HG03575 (cell line): ENCODE data around the gene BIK.

Experiments
- ATAC-seq: cut with Tn5 transposase; IDR thresholded peaks from one replicate; pipeline ENCODE4 v1.9.1; 2021; ENCODE audit not compliant: unreplicated experiment, insufficient number of reproducible peaks, low FRiP score; ENCODE audit errors: extremely low read depth

BIK gene

DNA sequence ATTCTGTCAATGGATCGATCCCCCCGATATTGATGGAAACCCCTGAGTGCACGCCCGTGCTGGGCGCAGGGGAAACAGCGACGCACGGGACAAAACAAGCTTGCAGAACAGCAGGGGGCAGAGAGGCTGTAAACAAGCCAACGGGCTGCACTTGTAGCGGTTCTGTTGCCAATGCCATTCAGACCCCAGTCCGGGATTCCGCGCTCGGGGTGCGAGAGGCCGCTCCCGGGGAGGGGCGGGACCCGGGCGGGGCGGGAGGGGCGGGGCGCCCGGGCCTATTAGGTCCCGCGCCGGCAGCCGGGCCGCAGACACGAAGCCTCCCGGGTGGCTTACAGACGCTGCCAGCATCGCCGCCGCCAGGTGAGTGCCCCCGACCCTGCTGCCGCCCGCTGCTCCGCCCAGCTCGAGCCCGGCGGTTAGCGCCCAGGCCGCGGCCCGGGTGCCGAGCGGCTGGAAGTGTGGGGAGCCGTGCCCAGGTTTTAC is at the start of gene BIK:
TSS of gene BIK (plus strand) at position 307 of the 483 bp plus-strand sequence. CDS start 13,273 bp downstream, outside the sequence.
- no peak for ATAC-seq

DNA sequence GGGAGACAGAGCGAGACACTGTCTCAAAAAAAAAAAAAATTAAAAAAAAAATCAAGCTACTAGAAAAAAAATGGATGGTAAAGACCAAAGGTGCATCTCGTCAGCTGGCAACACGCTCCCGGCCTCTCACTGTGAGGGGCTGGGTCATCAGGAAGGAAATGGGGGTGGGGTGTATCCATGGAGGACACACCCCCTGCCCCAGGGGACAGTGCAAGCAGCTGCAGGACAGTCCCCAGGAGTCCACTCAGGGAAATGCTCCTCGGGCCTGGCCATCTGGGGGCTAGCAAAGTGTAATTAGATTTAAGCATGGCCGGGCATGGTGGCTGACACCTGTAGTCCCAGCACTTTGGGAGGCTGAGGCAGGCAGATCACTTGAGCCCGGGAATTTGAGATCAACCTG is 44.4 kb upstream of the BIK start:
- no peak for ATAC-seq

DNA sequence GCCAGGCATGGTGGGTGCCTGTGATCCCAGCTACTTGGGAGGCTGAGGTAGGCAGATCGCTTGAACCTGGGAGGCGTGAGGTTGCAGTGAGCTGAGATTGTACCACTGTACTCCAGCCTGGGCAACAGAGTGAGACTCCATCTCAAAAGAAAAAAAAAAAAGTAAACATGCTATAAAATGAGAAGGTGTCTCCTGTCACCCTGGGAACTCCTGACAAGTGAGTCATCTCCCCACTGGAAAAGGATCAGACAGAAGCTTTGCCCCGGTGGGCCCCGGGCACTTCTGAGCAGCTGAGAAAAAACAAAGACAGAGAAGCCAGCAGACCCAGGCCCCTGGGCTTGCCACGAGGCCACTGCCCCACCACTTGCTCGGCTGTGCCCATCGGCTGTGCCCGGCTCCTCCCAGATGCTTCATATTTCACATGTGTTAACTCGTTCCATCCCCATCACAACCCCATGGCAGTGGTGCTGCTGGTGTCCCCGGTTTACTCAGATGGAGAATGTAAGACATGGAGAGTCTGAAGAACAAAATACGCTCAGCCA is 43.6 kb upstream of the BIK start:
- no peak for ATAC-seq

GRCh38 chr22:43077121-43077877 is 33.3 kb upstream of the BIK start:
- no peak for ATAC-seq

DNA sequence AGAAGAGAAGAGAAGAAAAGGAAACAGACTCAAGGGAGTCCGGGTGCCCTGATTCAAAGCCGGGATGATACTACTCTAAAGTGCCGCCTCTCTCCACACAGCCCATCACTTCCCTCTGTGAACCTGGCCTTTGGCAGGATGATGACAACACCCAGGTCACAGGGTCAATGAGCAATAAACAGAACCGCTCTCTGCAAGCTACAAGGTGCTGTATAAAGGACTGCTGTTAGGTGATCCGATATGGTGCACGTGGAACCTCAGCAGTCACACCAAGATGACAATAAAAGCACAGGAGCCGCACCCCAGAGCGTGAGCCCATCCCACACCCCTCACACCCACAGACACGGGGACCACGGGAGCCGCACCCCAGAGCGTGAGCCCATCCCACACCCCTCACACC is 32.0 kb upstream of the BIK start:
- ATAC-seq: no peak

DNA sequence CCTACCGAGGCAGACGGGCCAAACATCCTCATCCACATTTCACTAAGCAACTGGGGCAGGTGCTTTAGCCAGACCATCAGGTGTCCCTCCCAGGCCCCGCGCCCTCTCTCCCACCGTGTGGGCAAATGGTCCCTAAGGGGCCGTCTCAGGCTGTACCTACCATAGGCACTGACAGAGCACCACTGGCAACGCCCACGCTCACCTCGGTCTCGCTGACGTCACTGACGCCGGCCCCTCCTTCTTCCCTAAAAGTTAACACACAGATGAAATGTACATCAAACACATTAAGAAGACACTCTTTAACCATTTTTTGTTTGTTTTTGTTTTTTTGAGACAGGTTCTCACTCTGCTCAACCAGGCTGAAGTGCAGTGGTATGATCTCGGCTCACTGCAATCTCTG is 30.8 kb upstream of the BIK start:
- no peak for ATAC-seq

DNA sequence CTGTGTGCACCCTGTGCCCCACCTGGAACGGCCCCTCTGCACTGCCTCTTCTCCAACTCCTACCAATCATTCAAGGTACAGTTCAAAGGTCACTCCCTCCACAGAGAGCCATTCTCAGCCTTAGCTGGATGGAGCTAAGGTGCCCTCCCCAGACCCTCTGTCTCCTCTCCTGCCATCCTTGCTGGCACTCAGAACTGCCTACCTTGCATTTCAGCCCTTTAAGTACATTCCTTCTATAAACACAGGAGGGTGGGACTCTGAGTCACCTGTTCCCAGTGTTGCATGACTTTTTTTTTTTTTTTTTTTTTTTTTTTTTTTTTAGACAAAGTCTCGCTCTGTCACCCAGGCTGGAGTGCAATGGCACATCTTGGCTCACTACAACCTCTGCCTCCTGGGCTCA is 29.9 kb upstream of the BIK start:
- ATAC-seq: no peak

DNA sequence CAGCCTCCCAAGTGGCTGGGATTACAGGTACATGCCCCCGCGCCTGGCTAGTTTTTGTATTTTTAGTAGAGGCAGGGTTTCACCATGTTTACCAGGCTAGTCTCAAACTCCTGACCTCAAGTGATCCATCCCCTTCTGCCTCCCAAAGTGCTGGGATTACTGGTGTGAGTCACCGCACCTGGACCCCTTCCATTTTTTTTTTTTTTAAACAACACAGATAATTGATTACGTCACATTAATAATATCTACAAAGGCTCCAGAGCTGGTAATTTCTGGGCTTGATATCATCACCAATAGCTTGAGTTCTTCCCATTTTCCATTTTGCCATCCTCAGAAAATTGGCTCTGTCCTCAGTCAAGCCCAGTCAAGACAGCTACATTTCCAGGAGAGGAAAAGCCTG is 28.6 kb upstream of the BIK start:
- ATAC-seq: no peak

DNA sequence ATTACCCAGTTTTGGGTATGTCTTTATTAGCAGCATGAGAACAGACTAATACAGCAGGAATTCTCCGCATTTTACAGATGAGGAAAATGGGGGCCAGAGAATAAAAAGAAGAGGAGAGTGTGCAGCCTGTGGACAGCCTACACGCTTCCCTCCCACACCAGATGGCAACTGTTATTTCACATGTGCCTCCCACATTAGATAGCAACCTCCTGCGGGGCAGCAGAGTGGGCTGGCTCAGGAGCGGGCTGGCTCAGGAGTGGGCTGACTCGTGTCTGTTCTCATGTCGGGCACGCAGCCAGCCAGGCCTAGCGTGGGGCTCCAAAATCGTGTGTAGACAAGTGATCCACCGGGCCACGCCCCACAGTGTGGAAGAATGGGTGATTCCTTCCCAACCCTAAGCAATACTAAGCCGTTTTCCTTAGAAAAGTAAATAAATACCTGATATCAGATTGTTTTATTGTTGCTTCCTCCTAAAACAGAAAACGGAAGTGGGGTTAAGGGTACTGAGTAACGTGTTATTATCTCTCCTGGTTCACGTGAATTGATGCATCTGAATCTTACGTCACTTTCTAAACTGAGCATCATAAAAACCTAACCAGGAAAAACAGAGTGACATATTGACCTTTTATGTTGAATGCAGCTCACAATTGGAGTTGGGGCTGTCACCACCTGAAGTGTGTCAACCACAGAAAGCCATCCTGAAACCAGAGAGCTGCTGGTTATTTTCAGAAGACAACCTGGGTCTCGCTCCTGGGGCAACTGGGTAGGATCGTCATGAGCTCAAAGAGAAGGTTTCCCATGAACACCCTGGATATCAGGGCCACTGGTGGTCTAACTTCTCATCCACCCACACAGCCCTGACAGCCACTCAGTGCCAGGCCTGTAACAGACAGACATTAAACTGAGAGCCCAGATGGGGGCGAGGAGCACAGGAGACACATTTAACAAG is 24.6 kb upstream of the BIK start:
- no peak for ATAC-seq

DNA sequence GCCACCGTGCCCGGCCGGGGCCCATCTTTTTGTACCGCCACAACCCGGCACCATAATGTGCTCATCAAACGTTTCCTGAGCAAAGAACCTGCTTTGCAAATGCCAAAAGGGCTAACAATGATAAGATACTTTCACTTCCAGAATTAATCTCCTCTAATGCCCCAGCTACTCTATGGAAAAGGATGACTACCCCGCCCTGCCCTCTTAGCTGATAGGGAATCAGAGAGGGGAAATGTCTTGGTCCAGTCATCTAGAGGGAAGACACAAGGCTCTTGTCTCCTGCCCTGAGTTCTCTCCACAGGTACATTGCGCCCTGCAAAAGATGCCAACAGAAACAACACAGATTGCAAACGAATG is 21.9 kb upstream of the BIK start:
- no peak for ATAC-seq

- ATAC-seq: no peak
Measured at GRCh38 chr22:43088984-43089717, 21.4 kb upstream of the BIK start, which contains the start of gene TTLL1. Gene TTLL1, minus strand, starts transcription at chr22:43089391. Its CDS starts 13,805 bp downstream, at chr22:43075586.

GRCh38 chr22:43090130-43090789 is 20.3 kb upstream of the BIK start:
- ATAC-seq: no peak

DNA sequence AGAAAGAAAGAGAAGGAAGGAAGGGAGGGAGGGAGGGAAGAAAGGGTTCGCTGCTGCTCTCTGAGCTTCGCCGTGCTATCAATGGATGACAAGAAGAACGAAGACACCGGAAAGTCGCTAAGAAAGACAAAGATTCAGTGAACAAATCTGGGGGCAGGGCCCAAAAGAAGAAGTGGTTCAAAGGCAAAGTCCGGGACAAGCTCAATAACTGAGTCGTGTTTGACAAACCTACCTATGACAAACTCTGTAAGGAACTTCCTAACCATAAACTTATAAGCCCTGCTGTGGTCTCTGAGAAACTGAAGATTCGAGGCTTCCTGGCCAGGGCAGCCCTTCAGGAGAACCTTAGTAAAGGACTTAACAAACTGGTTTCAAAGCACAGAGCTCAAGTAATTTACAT is 18.5 kb upstream of the BIK start:
- no peak for ATAC-seq

DNA sequence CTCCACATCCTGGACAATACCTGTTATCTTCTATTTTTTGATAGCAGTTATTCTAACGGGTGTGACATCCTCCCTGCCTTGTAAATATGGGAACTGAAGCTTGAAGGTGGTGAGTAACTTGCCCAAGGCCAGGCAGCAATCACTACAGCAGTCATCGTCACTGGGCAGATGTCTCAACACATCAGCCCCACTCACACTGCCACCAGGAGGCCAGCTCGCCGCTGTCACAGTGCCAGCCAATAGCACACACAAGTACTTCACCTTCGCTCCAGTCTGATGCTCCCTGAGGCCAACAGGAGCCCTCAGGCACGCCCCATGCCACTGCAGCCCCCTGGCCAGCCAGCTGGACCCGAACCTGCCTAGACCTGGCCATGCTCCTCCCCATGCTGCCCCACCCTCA is 16.5 kb upstream of the BIK start:
- ATAC-seq: no peak

- ATAC-seq: no peak
Measured at GRCh38 chr22:43094551-43094950, 16.0 kb upstream of the BIK start.

DNA sequence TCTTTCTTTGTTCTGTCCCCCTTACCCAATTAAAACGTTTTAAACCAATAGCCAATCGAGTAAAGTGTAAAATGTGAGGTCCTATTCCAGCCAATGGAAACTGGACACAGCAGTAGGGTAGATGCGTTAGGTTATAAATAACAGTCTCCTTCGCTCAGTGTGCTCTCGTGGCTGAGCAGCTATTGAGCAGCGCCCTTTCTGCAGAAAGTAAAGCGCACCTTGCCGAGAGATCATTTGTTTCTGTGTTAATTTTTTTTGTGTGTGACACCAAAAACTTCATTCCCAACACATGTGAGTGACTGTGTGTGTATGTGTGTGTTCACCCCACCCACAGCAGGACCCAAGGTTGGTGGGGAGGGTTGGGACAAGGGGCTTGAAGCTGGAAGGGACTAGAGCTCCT is 14.1 kb upstream of the BIK start:
- no peak for ATAC-seq

GRCh38 chr22:43098356-43098755 is 12.2 kb upstream of the BIK start:
- ATAC-seq: no peak

GRCh38 chr22:43099095-43099494 is 11.5 kb upstream of the BIK start:
- no peak for ATAC-seq

DNA sequence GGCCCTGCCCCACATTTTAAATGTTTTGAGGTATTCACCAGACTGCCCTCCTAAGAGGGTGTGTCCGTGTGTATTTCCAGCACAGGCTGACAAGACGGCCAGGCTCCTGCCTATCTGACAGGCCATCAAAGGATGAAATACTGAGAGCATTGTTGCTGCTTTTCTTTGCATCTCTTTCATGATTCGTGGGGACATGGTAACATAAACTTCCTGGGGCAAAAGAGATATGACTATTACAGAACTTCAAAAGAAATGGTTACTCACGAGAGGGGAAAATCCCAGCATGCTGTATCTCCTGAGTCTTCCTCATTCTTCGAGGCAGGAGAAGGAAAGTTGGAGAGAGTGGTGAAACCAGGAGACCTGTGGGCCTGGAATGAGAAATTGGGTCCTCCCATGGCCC is 10.3 kb upstream of the BIK start:
- ATAC-seq: no peak
